ENCODE results near the gene STEAP1B.

The STEAP1B gene

GRCh38 chr7:22380333-22380732 lies 119.7 kb downstream of the STEAP1B start:
- Histone ChIP-seq H3K4me3 (no peak overlapping the region), H3K4me1 (peaks cover 0 to 13% (median 3%) of the 10 kb centered on the region in 4 donors), H3K36me3 (no peaks in the 10 kb centered on the region), H3K27ac (no peak overlapping the region), H3K9me3 (no peaks in the 10 kb centered on the region), H3K27me3 (no peaks in the 10 kb centered on the region)
- TF ChIP-seq CTCF (IDR thresholded peaks at IDR 0.05): no peak
- intact Hi-C loops (cut with DNase I; ENCODE audit: low total_unique reads): no loop called here
- no peak for DNase-seq

GRCh38 chr7:22378199-22378980 lies 121.6 kb downstream of the STEAP1B start:
- Histone ChIP-seq H3K36me3 (no peaks in the 10 kb centered on the region), H3K27me3 (no peaks in the 10 kb centered on the region), H3K4me1 (peaks cover 0 to 13% (median 3%) of the 10 kb centered on the region in 4 donors), H3K9me3 (no peaks in the 10 kb centered on the region), H3K27ac (no peak overlapping the region), H3K4me3 (no peak overlapping the region)
- no peak for DNase-seq
- intact Hi-C loops (cut with DNase I; ENCODE audit: low total_unique reads): no loop called here
- TF ChIP-seq CTCF (IDR thresholded peaks at IDR 0.05): no peak

- no peaks in the 10 kb centered on the region for H3K9me3 ChIP-seq
- intact Hi-C loops (cut with DNase I; ENCODE audit: low total_unique reads): no loop called here
- H3K36me3 ChIP-seq: no peaks in the 10 kb centered on the region
- no peak for TF ChIP-seq CTCF (IDR thresholded peaks at IDR 0.05)
- no peak for DNase-seq
- H3K27ac ChIP-seq: no peak overlapping the region
- H3K4me1 ChIP-seq: peaks cover 0 to 13% (median 3%) of the 10 kb centered on the region in 4 donors
- no peaks in the 10 kb centered on the region for H3K27me3 ChIP-seq
- no peak overlapping the region for H3K4me3 ChIP-seq
These were observed 122.3 kb downstream of the STEAP1B start for GRCh38 chr7:22377703-22378102.

- H3K36me3 ChIP-seq: no peaks in the 10 kb centered on the region
- intact Hi-C loops (cut with DNase I; ENCODE audit: low total_unique reads): no loop called here
- H3K9me3 ChIP-seq: no peaks in the 10 kb centered on the region
- H3K27me3 ChIP-seq: no peaks in the 10 kb centered on the region
- TF ChIP-seq CTCF (IDR thresholded peaks at IDR 0.05): no peak
- DNase-seq: no peak
- no peak overlapping the region for H3K27ac ChIP-seq
- no peak overlapping the region for H3K4me3 ChIP-seq
- H3K4me1 ChIP-seq: peaks cover 0 to 13% (median 3%) of the 10 kb centered on the region in 4 donors
These were observed 124.5 kb downstream of the STEAP1B start for GRCh38 chr7:22375359-22376048.

- no peak overlapping the region for H3K27ac ChIP-seq
- H3K36me3 ChIP-seq: no peaks in the 10 kb centered on the region
- no peak for TF ChIP-seq CTCF (IDR thresholded peaks at IDR 0.05)
- H3K9me3 ChIP-seq: no peaks in the 10 kb centered on the region
- DNase-seq: no peak
- H3K4me1 ChIP-seq: peaks cover 0 to 13% (median 3%) of the 10 kb centered on the region in 4 donors
- intact Hi-C loops (cut with DNase I; ENCODE audit: low total_unique reads): no loop called here
- H3K27me3 ChIP-seq: no peaks in the 10 kb centered on the region
- no peak overlapping the region for H3K4me3 ChIP-seq
These were observed 126.1 kb downstream of the STEAP1B start for GRCh38 chr7:22373911-22374310.
